ENCODE data around the gene ATP1A1.

ATP1A1 gene

GRCh38 chr1:116404699-116405098 lies 31.7 kb downstream of the ATP1A1 start:
- peaks cover 80% of the 10 kb centered on the region for H3K36me3 Mint-ChIP-seq (ENCODE audit: low read depth)
- H3K4me1 Mint-ChIP-seq (ENCODE audit: low read depth) = peaks cover 13% of the 10 kb centered on the region
- no peaks in the 10 kb centered on the region for H3K9me3 Mint-ChIP-seq
- no peak overlapping the region for H3K27ac Mint-ChIP-seq
- H3K27me3 Mint-ChIP-seq = no peaks in the 10 kb centered on the region
- H3K4me3 Mint-ChIP-seq = no peak overlapping the region

GRCh38 chr1:116405241-116406135 lies 32.4 kb downstream of the ATP1A1 start:
- H3K27me3 Mint-ChIP-seq = no peaks in the 10 kb centered on the region
- no peak overlapping the region for H3K27ac Mint-ChIP-seq
- H3K4me3 Mint-ChIP-seq = no peak overlapping the region
- peaks cover 13% of the 10 kb centered on the region for H3K4me1 Mint-ChIP-seq (ENCODE audit: low read depth)
- H3K36me3 Mint-ChIP-seq (ENCODE audit: low read depth) = peaks cover 72% of the 10 kb centered on the region
- no peaks in the 10 kb centered on the region for H3K9me3 Mint-ChIP-seq

- peaks cover 9% of the 10 kb centered on the region for H3K4me1 Mint-ChIP-seq (ENCODE audit: low read depth)
- H3K36me3 Mint-ChIP-seq (ENCODE audit: low read depth) = peaks cover 58% of the 10 kb centered on the region
- no peaks in the 10 kb centered on the region for H3K9me3 Mint-ChIP-seq
- no peak overlapping the region for H3K27ac Mint-ChIP-seq
- no peaks in the 10 kb centered on the region for H3K27me3 Mint-ChIP-seq
- H3K4me3 Mint-ChIP-seq = no peak overlapping the region
These were observed 34.0 kb downstream of the ATP1A1 start for GRCh38 chr1:116407033-116407432.

- Mint-ChIP-seq H3K4me3 (no peak overlapping the region), H3K36me3 (ENCODE audit: low read depth) (peaks cover 50% of the 10 kb centered on the region), H3K9me3 (no peaks in the 10 kb centered on the region), H3K4me1 (ENCODE audit: low read depth) (peaks cover 8% of the 10 kb centered on the region), H3K27ac (peak overlapping the region; percentile 22), H3K27me3 (no peaks in the 10 kb centered on the region)
These were observed 35.1 kb downstream of the ATP1A1 start for GRCh38 chr1:116408193-116408592.

GRCh38 chr1:116408803-116409720 lies 36.0 kb downstream of the ATP1A1 start:
- Mint-ChIP-seq H3K4me3 (no peak overlapping the region), H3K4me1 (ENCODE audit: low read depth) (peaks cover 14% of the 10 kb centered on the region), H3K27ac (peak overlapping the region; percentile 42), H3K36me3 (ENCODE audit: low read depth) (peaks cover 48% of the 10 kb centered on the region), H3K9me3 (no peaks in the 10 kb centered on the region), H3K27me3 (no peaks in the 10 kb centered on the region)

- no peak overlapping the region for H3K27ac Mint-ChIP-seq
- H3K9me3 Mint-ChIP-seq = no peaks in the 10 kb centered on the region
- H3K4me1 Mint-ChIP-seq (ENCODE audit: low read depth) = peaks cover 16% of the 10 kb centered on the region
These were observed 36.7 kb downstream of the ATP1A1 start for GRCh38 chr1:116409751-116410191.

GRCh38 chr1:116411784-116412479 lies 38.9 kb downstream of the ATP1A1 start:
- Mint-ChIP-seq H3K9me3 (no peaks in the 10 kb centered on the region), H3K4me1 (ENCODE audit: low read depth) (peaks cover 25% of the 10 kb centered on the region), H3K27ac (no peak overlapping the region), H3K4me3 (no peak overlapping the region), H3K36me3 (ENCODE audit: low read depth) (peaks cover 34% of the 10 kb centered on the region), H3K27me3 (no peaks in the 10 kb centered on the region)

More at GRCh38 chr1:116409751-116410191, 36.7 kb downstream of the ATP1A1 start:
- no peaks in the 10 kb centered on the region for H3K27me3 Mint-ChIP-seq
- peaks cover 44% of the 10 kb centered on the region for H3K36me3 Mint-ChIP-seq (ENCODE audit: low read depth)
- no peak overlapping the region for H3K4me3 Mint-ChIP-seq

GRCh38 chr1:116412480-116412798 lies 39.4 kb downstream of the ATP1A1 start:
- peaks cover 29% of the 10 kb centered on the region for H3K4me1 Mint-ChIP-seq (ENCODE audit: low read depth)
- no peaks in the 10 kb centered on the region for H3K9me3 Mint-ChIP-seq
- peaks cover 29% of the 10 kb centered on the region for H3K36me3 Mint-ChIP-seq (ENCODE audit: low read depth)
- H3K4me3 Mint-ChIP-seq = no peak overlapping the region
- H3K27me3 Mint-ChIP-seq = no peaks in the 10 kb centered on the region
- no peak overlapping the region for H3K27ac Mint-ChIP-seq

GRCh38 chr1:116412898-116413297 lies 39.9 kb downstream of the ATP1A1 start:
- no peaks in the 10 kb centered on the region for H3K27me3 Mint-ChIP-seq
- no peak overlapping the region for H3K27ac Mint-ChIP-seq
- H3K36me3 Mint-ChIP-seq (ENCODE audit: low read depth) = peaks cover 27% of the 10 kb centered on the region
- no peaks in the 10 kb centered on the region for H3K9me3 Mint-ChIP-seq
- H3K4me1 Mint-ChIP-seq (ENCODE audit: low read depth) = peaks cover 32% of the 10 kb centered on the region
- H3K4me3 Mint-ChIP-seq = no peak overlapping the region

- peaks cover 28% of the 10 kb centered on the region for H3K36me3 Mint-ChIP-seq (ENCODE audit: low read depth)
- H3K9me3 Mint-ChIP-seq = no peaks in the 10 kb centered on the region
- no peak overlapping the region for H3K27ac Mint-ChIP-seq
- no peaks in the 10 kb centered on the region for H3K27me3 Mint-ChIP-seq
- H3K4me3 Mint-ChIP-seq = no peak overlapping the region
- H3K4me1 Mint-ChIP-seq (ENCODE audit: low read depth) = peaks cover 33% of the 10 kb centered on the region
These were observed 40.4 kb downstream of the ATP1A1 start for GRCh38 chr1:116413414-116413813.

- Mint-ChIP-seq H3K27me3 (no peaks in the 10 kb centered on the region), H3K4me3 (no peak overlapping the region), H3K4me1 (ENCODE audit: low read depth) (peaks cover 41% of the 10 kb centered on the region), H3K27ac (no peak overlapping the region), H3K9me3 (no peaks in the 10 kb centered on the region), H3K36me3 (ENCODE audit: low read depth) (peaks cover 28% of the 10 kb centered on the region)
These were observed 41.3 kb downstream of the ATP1A1 start for GRCh38 chr1:116414364-116414763.

GRCh38 chr1:116415200-116415698 lies 42.2 kb downstream of the ATP1A1 start:
- H3K9me3 Mint-ChIP-seq = no peaks in the 10 kb centered on the region
- no peak overlapping the region for H3K4me3 Mint-ChIP-seq
- H3K4me1 Mint-ChIP-seq (ENCODE audit: low read depth) = peaks cover 42% of the 10 kb centered on the region
- H3K27me3 Mint-ChIP-seq = no peaks in the 10 kb centered on the region
- H3K27ac Mint-ChIP-seq = no peak overlapping the region
- H3K36me3 Mint-ChIP-seq (ENCODE audit: low read depth) = peaks cover 28% of the 10 kb centered on the region

GRCh38 chr1:116415699-116416533 lies 42.9 kb downstream of the ATP1A1 start:
- Mint-ChIP-seq H3K4me3 (no peak overlapping the region), H3K4me1 (ENCODE audit: low read depth) (peaks cover 42% of the 10 kb centered on the region), H3K9me3 (no peaks in the 10 kb centered on the region), H3K27me3 (no peaks in the 10 kb centered on the region), H3K36me3 (ENCODE audit: low read depth) (peaks cover 28% of the 10 kb centered on the region), H3K27ac (no peak overlapping the region)
